GM18526 (cell line): ENCODE measurements around the gene TMEM140.

Source experiments
- POLR2A ChIP-seq: IDR thresholded peaks from 3 replicates; pipeline ENCODE4 v1.6.1; 2011; ENCODE audit not compliant: insufficient read length; ENCODE audit errors: extremely low read depth

TMEM140 gene

GRCh38 chr7:135181261-135181928, 33.5 kb downstream of the TMEM140 start:
- no peak for TF ChIP-seq POLR2A

- TF ChIP-seq POLR2A: peak; percentile 21
Measured at GRCh38 chr7:135181929-135182678, 34.2 kb downstream of the TMEM140 start.

GRCh38 chr7:135183478-135183877, 35.6 kb downstream of the TMEM140 start:
- TF ChIP-seq POLR2A: no peak

- no peak for TF ChIP-seq POLR2A
Measured at GRCh38 chr7:135184254-135184841, 36.5 kb downstream of the TMEM140 start.

- TF ChIP-seq POLR2A: no peak
Measured at GRCh38 chr7:135185471-135186260, 37.8 kb downstream of the TMEM140 start.

GRCh38 chr7:135186261-135186540, 38.3 kb downstream of the TMEM140 start:
- TF ChIP-seq POLR2A: no peak

- peak; percentile 58 for TF ChIP-seq POLR2A
Measured at GRCh38 chr7:135186841-135187253, 39.0 kb downstream of the TMEM140 start.

GRCh38 chr7:135188298-135188984, 40.6 kb downstream of the TMEM140 start:
- no peak for TF ChIP-seq POLR2A

GRCh38 chr7:135189221-135189662, 41.4 kb downstream of the TMEM140 start:
- no peak for TF ChIP-seq POLR2A

GRCh38 chr7:135189961-135190360, 42.1 kb downstream of the TMEM140 start:
- TF ChIP-seq POLR2A: no peak

- TF ChIP-seq POLR2A: no peak
Measured at GRCh38 chr7:135190703-135191102, 42.8 kb downstream of the TMEM140 start.

- TF ChIP-seq POLR2A: no peak
Measured at GRCh38 chr7:135192914-135193536, 45.2 kb downstream of the TMEM140 start.

- no peak for TF ChIP-seq POLR2A
Measured at GRCh38 chr7:135193615-135194081, 45.8 kb downstream of the TMEM140 start.

GRCh38 chr7:135194494-135195095, 46.7 kb downstream of the TMEM140 start:
- no peak for TF ChIP-seq POLR2A
